GM15510 (cell line): ENCODE measurements around the gene CHST6.

Experiments
- POLR2A ChIP-seq: IDR thresholded peaks from 3 replicates; pipeline ENCODE4 v1.6.1; 2011; ENCODE audit warnings: borderline replicate concordance; ENCODE audit not compliant: insufficient read length; ENCODE audit errors: extremely low read depth

The CHST6 gene

GRCh38 chr16:75461575-75461974 lies 33.7 kb downstream of the CHST6 start:
- no peak for TF ChIP-seq POLR2A

DNA sequence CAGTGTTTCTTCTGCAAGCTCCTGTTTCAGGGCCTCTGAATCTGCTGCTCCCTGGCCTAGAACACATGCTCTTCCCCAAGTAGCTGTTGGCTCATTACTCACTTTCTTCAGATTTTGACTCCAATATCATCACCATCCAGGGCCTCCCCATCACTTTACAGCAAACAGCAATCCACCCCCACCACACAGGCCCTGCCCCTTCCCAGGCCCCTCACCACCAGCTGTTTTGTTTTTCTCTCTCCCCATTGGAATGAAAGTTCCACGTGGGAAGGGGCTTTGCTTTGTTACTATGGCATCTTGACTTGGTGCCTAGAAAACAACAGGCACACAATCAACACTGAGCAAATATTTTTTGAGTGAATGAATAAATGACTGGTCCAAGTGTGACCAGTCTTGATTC lies 34.8 kb downstream of the CHST6 start:
- no peak for TF ChIP-seq POLR2A

GRCh38 chr16:75459691-75460090 lies 35.5 kb downstream of the CHST6 start:
- TF ChIP-seq POLR2A = no peak

- TF ChIP-seq POLR2A = no peak
Observed at GRCh38 chr16:75458439-75458838, 36.8 kb downstream of the CHST6 start.

- TF ChIP-seq POLR2A = no peak
Observed at GRCh38 chr16:75458029-75458428, 37.2 kb downstream of the CHST6 start.

DNA sequence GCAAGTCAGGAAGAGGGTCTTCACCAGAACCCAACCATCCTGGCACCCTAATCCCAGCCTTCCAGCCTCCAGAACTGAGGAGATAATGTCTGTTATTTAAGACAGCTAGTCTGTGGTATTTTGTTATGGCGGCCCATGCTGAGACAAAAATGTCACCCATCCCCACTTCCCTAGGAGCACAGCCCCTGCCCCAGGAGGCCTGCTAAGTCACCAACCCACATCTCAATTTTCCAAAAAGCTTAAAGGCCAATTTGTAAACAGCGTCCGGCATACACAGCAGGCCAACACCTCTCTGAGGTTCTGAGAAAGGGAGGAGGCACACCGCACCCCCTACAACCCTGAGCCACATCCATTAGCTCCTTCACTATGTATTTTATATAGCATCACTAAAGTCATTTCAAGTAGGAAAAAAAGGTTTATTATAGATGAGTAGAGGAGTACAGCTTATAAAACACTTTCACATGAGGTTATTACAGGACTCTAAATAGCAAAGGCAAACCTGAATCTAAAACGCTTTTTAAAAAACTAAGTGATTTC lies 37.7 kb downstream of the CHST6 start:
- TF ChIP-seq POLR2A = no peak

DNA sequence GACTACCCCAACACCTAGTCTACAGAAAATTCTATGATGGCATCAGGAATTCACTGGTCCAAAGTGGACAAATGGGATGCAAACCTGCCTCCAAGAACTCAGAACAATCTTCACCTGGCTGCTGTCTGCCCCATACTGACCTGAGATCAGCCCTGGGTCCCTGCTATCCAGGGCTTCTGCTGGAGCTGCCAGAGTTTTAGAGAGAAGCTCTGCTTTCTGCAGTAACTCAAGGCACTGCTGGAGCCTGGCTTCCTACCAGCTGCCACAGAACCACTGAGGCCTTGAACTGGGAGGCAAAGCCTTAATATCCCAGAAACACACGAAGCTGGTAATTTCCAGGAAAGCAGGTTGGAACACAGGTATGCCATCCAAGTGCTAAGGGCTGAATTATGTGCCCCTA lies 38.3 kb downstream of the CHST6 start:
- no peak for TF ChIP-seq POLR2A

DNA sequence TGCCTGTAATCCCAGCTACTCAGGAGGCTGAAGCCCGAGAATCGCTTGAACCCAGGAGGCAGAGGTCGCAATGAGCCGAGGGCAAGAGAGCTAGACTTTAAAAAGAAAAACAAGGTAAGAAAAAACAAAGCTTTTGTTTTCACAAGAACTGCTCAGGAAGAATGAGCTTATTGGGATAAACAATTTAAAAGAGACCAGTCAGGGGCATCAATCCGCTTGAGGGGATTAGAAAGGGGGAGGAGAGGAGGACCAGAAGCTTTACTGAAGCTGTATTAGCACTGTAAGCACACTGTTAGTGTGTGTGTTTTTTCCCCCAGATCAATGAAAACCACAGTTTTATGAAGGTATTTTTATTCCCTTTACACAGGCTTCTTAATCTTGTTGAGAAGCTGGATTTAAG lies 39.6 kb downstream of the CHST6 start:
- TF ChIP-seq POLR2A = no peak

GRCh38 chr16:75452464-75453190 lies 42.6 kb downstream of the CHST6 start:
- no peak for TF ChIP-seq POLR2A

DNA sequence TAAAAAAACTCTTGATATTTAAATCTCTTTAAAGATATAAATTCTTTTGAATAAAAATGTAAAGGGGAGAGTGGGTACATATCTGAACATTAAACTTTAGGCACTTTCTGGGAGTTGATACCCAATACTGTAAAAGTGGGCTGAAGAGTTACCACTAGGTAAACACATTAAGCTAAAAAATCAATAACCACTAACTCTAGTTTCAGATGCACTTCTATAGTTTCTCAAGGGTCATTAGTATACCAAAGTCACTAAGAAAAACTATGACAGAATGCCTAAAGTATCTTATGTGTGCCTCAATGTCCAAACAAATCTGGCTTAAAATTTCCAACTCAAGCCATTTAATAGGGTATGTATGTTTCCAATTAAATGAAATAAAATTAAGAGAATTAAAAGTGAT lies 48.8 kb downstream of the CHST6 start:
- no peak for TF ChIP-seq POLR2A

DNA sequence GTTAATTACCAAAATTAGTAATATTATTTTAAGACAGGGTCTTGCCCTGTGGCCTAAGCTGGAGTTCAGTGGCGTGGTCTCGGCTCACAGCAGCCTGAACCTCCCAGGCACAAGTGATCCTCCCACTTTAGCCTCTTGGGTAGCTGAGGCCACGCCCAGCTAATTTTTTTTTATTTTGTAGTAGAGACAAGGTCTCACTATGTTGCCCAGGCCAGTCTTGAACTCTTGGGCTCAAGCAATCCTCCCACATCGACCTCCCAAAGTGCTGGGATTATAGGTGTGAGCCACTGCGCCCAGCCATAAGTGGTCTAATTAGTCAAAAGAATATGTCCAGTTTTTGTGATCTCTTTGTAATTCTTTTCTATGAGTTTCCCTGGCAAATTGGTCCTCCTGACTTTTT lies 49.9 kb downstream of the CHST6 start:
- TF ChIP-seq POLR2A = no peak

GRCh38 chr16:75443298-75443697 lies 51.9 kb downstream of the CHST6 start:
- TF ChIP-seq POLR2A = no peak

GRCh38 chr16:75433732-75434413 lies 61.4 kb downstream of the CHST6 start:
- TF ChIP-seq POLR2A = no peak

DNA sequence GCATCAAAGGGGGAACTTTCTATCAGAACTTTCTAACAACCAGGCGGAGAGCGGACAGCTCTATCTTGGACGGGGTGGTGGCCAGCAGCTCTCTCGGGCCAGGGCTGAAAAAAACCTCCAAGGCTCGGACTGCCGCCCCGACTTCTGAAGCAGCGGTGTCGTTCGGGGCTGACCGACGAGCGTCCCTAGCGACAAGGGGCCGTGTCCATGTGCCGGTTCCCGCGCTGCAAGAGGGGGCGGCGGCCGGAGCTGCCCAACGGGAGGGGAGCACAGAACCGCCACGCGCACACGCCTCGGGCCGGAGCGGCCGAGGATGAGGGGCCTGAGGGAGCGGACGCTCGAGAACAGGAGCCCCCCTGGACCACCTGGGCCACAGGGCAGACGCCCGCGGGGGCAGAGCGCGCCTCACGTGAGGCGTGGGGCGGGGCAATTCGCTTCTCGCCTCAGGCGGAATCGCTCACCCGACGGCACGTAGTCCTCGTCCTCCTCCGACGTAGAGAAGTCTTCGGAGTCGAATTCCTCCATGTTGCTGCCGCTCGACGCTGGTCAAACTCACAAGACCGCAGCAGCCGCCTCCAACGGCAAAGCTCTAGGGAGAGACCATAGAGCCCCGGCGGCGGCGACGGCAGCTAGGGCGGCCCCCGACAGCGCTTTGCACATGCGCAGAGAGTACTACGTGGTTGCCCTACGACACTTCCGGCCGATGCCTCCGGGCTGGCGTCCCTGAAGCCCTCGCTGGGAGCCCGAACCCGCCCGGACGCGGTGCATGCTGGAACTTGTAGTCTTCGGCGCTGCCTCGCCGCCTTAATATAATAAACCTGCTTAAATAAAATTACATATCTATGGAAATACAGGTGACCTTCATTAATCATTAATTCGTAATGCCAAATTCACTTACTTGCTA lies 62.2 kb downstream of the CHST6 start, which contains the start of gene CFDP1:
Gene CFDP1 (minus strand): TSS at position 676 of the 904 bp plus-strand sequence. CDS start 151 bp downstream, at position 525.
- peak; percentile 87 for TF ChIP-seq POLR2A
